BJ (cell line): ENCODE results near the gene BSG. TPM values are rescaled to one million over a fixed set of nuclear protein-coding genes. Genes with fewer than 3 reads are reported as not detected.
"Not testable (repeated sequence)": the region's sequence is repeated elsewhere in the genome, so short reads cannot be mapped to it uniquely, and the experiment has no call there.

Source experiments
- CTCF ChIA-PET: fragments of 350-600 bp; formaldehyde crosslinking; extraction: SDS; loops from one replicate; lab custom pipeline; 2021; ENCODE audit warnings: antibody characterized with exemption, inconsistent platforms; lab: Yijun Ruan, JAX
- POLR2A ChIA-PET: fragments of 300-600 bp; sonication (Branson Sonifier 250); formaldehyde crosslinking; extraction: SDS; loops from one replicate; lab custom pipeline; 2021; ENCODE audit warnings: antibody characterized with exemption; lab: Charles Lee
- DNase-seq: peaks from one replicate; pipeline ENCODE4 v3.0.0-alpha.2; 2011; ENCODE audit warnings: low read depth
- H3K27me3 ChIP-seq: 2 replicates; pipeline ENCODE4 v1.6.0; 2011; ENCODE audit warnings: low read length; ENCODE audit not compliant: control insufficient read depth, insufficient read depth
- H3K36me3 ChIP-seq: 2 replicates; pipeline ENCODE4 v1.5.1; 2011; ENCODE audit warnings: low read length; ENCODE audit not compliant: control insufficient read depth, insufficient read depth
- H3K4me3 ChIP-seq: 2 replicates; pipeline ENCODE4 v1.5.1; 2011; ENCODE audit warnings: low read depth, mild to moderate bottlenecking, control low read depth, low read length
- CTCF ChIP-seq: IDR thresholded peaks from 2 replicates; pipeline ENCODE4 v1.5.1; 2011; ENCODE audit warnings: low read depth, mild to moderate bottlenecking, control low read depth, inconsistent platforms, low read length, moderate library complexity; ENCODE audit not compliant: insufficient read depth
- polyA plus RNA-seq: library from polyadenylated mRNA; depleted of rRNA; stranded (reverse); fragments of >200 nt; gene quantifications from 2 replicates; pipeline ENCODE4 v1.2.3, GENCODE V29; 2011

Gene BSG
- polyA plus RNA-seq, 1 experiment: 1,176 TPM

GRCh38 chr19:622666-623065 lies 50.3 kb downstream of the BSG start:
- Histone ChIP-seq H3K36me3 (peaks cover 25% of the 10 kb centered on the region), H3K27me3 (no peaks in the 10 kb centered on the region), H3K4me3 (no peak overlapping the region)
- ChIA-PET POLR2A (no interaction called here), CTCF (interaction anchor here (1.2 to 3.8 kb wide), 2 partner anchors 35 to 38 kb away, joined by 5 to 15 read pairs; no protein-coding TSS in a partner anchor)
- no peak for DNase-seq
- no peak for TF ChIP-seq CTCF

- H3K4me3 ChIP-seq: no peak overlapping the region
- CTCF ChIA-PET: interaction anchor here (0.7 to 3.8 kb wide), 5 partner anchors 9 to 40 kb away, joined by 3 to 15 read pairs (median 5); partner anchors contain the start of gene RNF126
- no peak for DNase-seq
- POLR2A ChIA-PET: no interaction called here
- H3K36me3 ChIP-seq: peaks cover 20% of the 10 kb centered on the region
- no peaks in the 10 kb centered on the region for H3K27me3 ChIP-seq
- TF ChIP-seq CTCF: no peak
These were observed 51.0 kb downstream of the BSG start for GRCh38 chr19:623175-623916.

- POLR2A ChIA-PET: no interaction called here
- DNase-seq: peak; percentile 91
- Histone ChIP-seq H3K36me3 (peaks cover 15% of the 10 kb centered on the region), H3K27me3 (no peaks in the 10 kb centered on the region), H3K4me3 (no peak overlapping the region)
- TF ChIP-seq CTCF: no peak
- CTCF ChIA-PET: interaction anchor here (0.6 to 3.8 kb wide), 4 partner anchors 8 to 40 kb away, joined by 3 to 15 read pairs (median 6); no protein-coding TSS in a partner anchor
These were observed 51.6 kb downstream of the BSG start for GRCh38 chr19:623974-624373.

- POLR2A ChIA-PET: no interaction called here
- Histone ChIP-seq H3K27me3 (no peaks in the 10 kb centered on the region), H3K4me3 (no peak overlapping the region), H3K36me3 (peaks cover 13% of the 10 kb centered on the region)
- CTCF ChIA-PET: interaction anchor here (0.6 to 3.8 kb wide), 4 partner anchors 8 to 40 kb away, joined by 3 to 15 read pairs (median 6); no protein-coding TSS in a partner anchor
- no peak for TF ChIP-seq CTCF
- DNase-seq: no peak
These were observed 52.2 kb downstream of the BSG start for GRCh38 chr19:624433-625109.

GRCh38 chr19:625257-625656 lies 52.9 kb downstream of the BSG start:
- CTCF ChIA-PET: interaction anchor here (0.9 to 3.8 kb wide), 3 partner anchors 38 to 41 kb away, joined by 4 to 15 read pairs (median 8); no protein-coding TSS in a partner anchor
- Histone ChIP-seq H3K27me3 (no peaks in the 10 kb centered on the region), H3K4me3 (no peak overlapping the region), H3K36me3 (peaks cover 10% of the 10 kb centered on the region)
- no peak for DNase-seq
- POLR2A ChIA-PET: no interaction called here
- TF ChIP-seq CTCF: no peak

GRCh38 chr19:626566-626965 lies 54.2 kb downstream of the BSG start:
- CTCF ChIA-PET: interaction anchor here (0.7 kb wide), 1 partner anchor 15 kb away, joined by 3 read pairs; no protein-coding TSS in a partner anchor

More at GRCh38 chr19:626566-626965, 54.2 kb downstream of the BSG start:
- H3K27me3 ChIP-seq, POLR2A ChIA-PET, H3K36me3 ChIP-seq, DNase-seq, H3K4me3 ChIP-seq: not testable (repeated sequence)
